ENCODE data around the gene HIGD1B.

DNA sequence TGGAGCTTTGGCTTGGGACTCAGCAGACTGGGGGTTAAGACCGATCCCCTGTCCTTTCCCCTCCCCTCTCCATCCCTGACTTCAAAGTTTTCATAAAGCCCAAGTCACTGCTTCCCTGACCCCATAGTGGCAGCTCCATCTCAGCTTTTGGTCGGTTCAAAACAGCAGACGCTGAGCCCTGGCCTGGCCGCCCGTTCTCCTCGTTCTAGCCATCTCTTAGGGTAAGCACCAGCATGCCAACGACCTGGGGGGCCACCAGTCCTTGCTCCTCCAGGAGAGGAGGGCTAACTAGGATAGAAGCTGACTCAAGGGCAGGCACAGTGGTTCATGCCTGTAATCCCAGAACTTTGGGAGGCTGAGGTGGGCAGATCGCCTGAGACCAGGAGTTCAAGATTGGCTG lies 1.5 kb upstream of the HIGD1B start:
- TF ChIP-seq POLR2A (IDR thresholded peaks at IDR 0.05; ENCODE audit: low read depth, low read length): no peak
- TF ChIP-seq POLR2AphosphoS5 (IDR thresholded peaks at IDR 0.05; ENCODE audit: low read depth, low read length): no peak
- TF ChIP-seq TAF1 (IDR thresholded peaks at IDR 0.05; ENCODE audit: borderline replicate concordance, low read depth, low read length): no peak
